Activated CD8-positive, alpha-beta memory T cell treated with anti-CD3 and anti-CD28 coated beads for 48 hours (primary cell): ENCODE data around the gene TP53I13.

Source experiments
- DNase-seq, 3 experiments: peaks; one replicate each; pipeline ENCODE4 v3.0.0-alpha.2; 2020; ENCODE audit warnings: low read depth in 2 of 3, low spot score in 2 of 3

Gene TP53I13

DNA sequence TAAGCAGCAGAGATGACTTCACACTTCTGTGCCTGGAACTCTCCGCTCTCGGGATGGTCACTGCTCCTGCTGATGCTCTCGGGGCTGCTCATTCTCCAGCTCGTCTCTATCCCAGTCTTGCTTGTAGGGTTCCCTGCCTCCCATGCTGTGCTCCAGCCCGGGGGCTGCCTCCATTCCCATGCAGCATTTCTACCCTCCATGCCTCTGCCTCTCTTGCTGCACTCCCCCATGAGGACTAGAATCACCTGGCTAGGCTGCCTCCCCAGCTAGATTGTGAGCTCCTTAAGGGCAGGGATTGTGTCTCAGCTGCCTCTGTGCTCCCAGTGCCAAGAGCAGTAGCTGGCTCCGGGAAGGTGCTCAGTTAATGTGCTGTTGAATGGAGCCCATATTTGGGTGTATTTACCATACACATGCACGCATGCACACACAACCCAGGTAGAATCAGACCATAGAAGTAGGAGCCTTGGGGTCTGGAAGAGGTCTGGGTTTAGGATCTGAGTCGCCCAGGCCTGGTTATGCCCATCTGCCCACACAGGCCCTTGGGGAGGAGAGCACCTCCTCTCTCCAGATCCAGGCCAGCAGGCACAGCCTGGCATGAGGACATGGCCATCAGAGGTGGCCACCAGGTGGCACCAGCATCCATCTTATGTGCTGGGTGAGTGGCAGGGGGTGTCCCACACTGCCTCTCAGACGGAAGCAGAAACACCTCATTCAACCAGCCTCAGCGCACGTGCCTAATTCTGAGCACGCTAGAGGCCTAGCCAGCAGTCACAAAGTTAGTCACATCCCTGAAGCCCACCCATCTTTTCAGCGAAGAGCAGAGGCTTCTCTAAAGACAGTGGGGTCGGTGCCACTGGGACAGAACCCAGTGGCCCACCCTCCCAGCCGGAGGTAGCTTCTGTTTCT lies 11.6 kb downstream of the TP53I13 start:
- peak in 1 of 3 experiments; percentile 73 for DNase-seq

GRCh38 chr17:29581583-29582253 lies 13.2 kb downstream of the TP53I13 start:
- DNase-seq = no peak

- DNase-seq = no peak
Measured at GRCh38 chr17:29582254-29582765, 13.8 kb downstream of the TP53I13 start.

GRCh38 chr17:29582772-29583171 lies 14.3 kb downstream of the TP53I13 start:
- DNase-seq = no peak

GRCh38 chr17:29583324-29584248 lies 15.1 kb downstream of the TP53I13 start:
- no peak for DNase-seq

GRCh38 chr17:29584452-29585079 lies 16.1 kb downstream of the TP53I13 start:
- no peak for DNase-seq

DNA sequence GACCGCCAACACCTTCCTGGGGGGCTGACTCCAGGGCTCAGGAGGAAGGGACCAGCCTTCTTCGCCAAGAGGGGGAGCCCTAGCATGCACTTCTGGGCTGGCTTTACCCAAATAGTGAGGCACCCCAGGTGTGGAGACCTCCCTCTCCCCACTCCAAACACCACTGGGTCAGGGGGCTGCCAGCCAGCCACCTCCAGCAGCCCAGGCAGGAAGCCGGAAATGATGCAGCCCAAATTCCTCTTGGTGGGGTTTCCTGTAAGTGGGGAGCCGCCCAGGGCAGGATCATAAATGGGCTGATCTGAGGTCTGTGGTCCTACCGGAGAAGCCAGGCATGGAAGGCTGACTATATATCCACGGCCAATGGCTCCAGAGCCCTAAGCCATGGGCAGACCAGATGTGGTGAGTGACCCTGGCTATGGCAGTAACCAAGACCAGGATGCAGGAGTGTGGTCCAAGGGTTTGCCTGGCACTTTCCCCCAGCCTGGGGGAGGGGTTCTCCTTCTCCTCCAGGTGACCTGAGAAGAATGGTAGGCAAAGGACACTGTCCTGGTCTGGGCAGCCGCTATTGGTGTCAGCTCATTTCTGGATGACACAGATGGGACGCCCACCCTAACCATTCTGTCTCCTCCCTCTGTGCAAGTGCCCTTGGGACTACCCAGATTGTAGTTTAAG lies 16.7 kb downstream of the TP53I13 start:
- no peak for DNase-seq

- DNase-seq = no peak
Measured at GRCh38 chr17:29586676-29587469, 18.4 kb downstream of the TP53I13 start.

DNA sequence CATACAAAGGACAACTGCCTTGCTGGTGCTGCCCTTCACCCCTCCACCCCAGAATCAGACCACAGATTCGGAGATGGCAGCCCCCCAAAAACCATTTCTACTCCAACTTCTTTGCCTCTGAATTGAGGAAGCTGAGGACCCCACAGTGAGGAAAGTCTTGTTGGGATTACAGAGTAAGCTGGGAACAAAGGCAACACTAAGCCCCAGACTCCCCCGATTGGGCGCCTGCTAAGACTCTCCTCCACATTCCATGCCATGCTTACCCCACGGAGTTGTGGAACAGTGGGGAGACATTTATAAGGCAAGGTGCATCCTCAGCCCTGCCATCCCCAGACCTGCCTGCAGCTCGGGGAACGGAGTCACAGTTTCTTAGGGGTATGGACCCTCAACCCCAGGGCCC lies 19.1 kb downstream of the TP53I13 start:
- DNase-seq = no peak

DNA sequence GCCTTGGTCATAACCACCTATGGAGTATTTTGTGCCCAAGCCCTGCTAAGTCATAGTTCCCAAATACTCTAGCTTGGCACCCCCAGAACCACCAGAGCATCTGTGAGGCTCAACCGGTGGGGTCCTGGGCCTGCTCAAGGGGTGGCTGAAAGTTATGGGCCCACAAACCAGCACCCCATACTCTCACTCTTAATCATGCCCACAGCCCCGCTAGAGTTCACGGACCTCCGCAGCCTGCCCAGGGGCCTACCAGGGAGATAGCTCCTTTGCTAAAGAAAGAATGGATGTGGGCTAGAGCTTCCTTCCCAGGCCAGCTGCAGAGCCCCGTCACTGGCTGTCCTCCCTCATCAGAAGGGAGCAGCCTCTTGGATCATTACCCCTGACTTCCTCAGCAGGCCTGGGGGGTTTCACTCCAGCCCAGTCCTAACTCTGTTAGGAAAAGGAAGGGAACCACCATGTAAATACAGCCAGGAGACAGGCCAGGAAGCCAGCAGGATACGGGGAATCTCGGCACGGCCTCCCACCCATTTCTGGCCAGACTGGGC lies 19.6 kb downstream of the TP53I13 start:
- DNase-seq = no peak

GRCh38 chr17:29588562-29589411 lies 20.3 kb downstream of the TP53I13 start:
- DNase-seq = no peak

DNA sequence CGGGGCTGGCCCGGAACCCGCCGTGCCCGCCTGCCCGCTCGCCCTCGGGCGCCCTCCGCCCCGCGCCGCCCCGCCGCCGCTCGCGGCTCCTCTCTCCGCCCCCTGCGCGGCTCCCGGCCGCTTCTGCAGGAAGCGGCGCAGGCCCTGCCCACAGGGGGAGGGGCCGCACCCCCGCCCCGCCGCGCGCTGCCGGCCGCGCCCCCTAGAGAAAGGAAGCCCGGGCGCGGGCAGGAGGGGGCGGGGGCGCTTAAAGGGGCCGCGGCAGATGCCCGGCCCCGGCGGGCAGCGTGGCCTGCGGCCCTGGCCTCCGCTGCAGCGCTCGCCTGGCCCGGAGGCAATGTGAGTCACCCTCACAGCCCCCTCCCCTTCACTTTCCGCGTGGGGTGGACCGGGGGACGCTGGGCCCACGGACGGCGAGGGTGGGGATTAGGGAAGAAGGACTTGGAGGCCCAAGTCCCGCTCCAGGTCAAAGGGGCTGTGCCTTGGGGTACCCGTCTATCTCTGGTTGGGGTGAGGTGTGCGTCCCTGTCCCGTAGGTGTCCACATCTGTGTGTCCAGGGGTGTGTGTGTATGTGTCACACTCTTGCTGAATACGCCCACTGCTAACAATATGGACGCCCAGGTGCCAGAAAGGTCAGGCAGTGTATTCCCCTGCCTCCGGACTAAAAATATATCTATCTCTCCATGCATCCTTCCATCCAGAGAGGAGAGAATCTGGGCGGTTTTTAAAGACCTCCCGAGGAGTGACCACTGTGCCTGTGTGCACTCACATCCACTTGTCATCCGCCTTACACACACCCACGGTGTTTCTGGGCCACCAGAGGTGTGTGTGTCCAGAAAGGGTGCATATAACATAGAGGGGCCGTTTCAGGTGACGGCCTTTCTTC lies 21.3 kb downstream of the TP53I13 start, which contains the start of gene GIT1:
Gene GIT1 (minus strand): TSS at position 125 of the 887 bp plus-strand sequence. CDS start 270 bp downstream, outside the sequence.
- DNase-seq = peak in 1 of 3 experiments; percentile 76

- DNase-seq = no peak
Measured at GRCh38 chr17:29590411-29591145, 22.1 kb downstream of the TP53I13 start.

DNA sequence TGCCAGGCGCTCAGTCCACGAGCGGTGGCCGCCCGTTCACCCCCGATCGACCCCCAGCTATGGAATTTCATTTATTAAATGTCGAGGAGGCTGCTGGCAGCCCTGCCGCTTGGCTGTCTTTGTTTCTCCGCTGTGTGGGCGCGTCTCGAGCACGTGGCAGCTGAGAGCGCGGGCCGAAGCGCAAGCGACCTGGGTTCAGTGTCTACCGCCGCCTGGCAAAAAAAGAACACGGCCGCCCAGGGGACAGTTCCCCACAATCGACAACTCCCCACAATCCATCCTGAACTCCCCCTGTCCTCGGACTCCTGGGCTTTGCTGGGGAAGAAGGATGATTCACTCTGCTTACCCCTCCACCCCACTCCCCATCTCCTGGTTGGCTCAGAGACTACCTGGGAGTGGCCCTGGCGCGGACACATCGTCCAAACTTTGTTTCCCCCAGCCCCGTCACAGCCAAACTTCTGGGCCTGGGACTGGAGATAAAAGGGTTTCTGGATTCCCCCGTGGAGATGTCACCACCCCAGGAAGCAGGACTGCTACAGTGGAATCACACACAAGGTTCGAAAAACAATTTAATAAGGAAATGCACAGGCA lies 22.7 kb downstream of the TP53I13 start:
- DNase-seq = no peak

- peak in 2 of 3 experiments; percentile 65 to 75 for DNase-seq
Measured at GRCh38 chr17:29591737-29592608, 23.5 kb downstream of the TP53I13 start.
